Peyer's patch (tissue), 4 donors: ENCODE measurements around the gene ARAP3. TPM values are rescaled to one million over a fixed set of nuclear protein-coding genes. Genes with fewer than 3 reads are reported as not detected.
A peak's percentile ranks its signal among the peaks of the same experiment; 100 is the strongest.

Source experiments
- DNase-seq, 3 donors: peaks; one replicate each; pipeline ENCODE4 v3.0.0-alpha.2; 2017 to 2019
- H3K27ac ChIP-seq, 4 donors: fragments of 200-600 bp; sonication (generic); one replicate each; pipeline ENCODE4 v1.5.1; 2016 to 2019
- H3K27me3 ChIP-seq, 2 donors: fragments of 200-600 bp; sonication (generic); one replicate each; pipeline ENCODE4 v1.5.1; 2019
- H3K36me3 ChIP-seq, 3 donors: fragments of 200-600 bp; sonication (generic); one replicate each; pipeline ENCODE4 v1.5.1; 2016 to 2019
- H3K4me1 ChIP-seq, 4 donors: fragments of 200-600 bp; sonication (generic); one replicate each; pipeline ENCODE4 v1.5.1; 2016 to 2019
- H3K4me3 ChIP-seq, 4 donors: fragments of 200-600 bp; sonication (generic); 1 replicate in 3 of 4; 2 replicates in 1 of 4; pipeline ENCODE4 v1.5.1; 2016 to 2019; ENCODE audit warnings: mild to moderate bottlenecking in 1 of 4
- H3K9me3 ChIP-seq, 4 donors: fragments of 200-600 bp; sonication (generic); one replicate each; pipeline ENCODE4 v1.5.1; 2016 to 2019; ENCODE audit warnings: mild to moderate bottlenecking in 1 of 4
- POLR2A ChIP-seq, 2 donors: fragments of 450-650 bp; IDR thresholded peaks; one replicate each; pipeline ENCODE4 v1.5.1; 2017; ENCODE audit warnings: antibody characterized with exemption in 2 of 2, mild to moderate bottlenecking in 2 of 2, moderate library complexity in 2 of 2
- total RNA-seq, 4 donors: library from RNA; depleted of rRNA; stranded (reverse); fragments of >200 nt; gene quantifications; one replicate each; pipeline ENCODE4 v1.1.0, GENCODE V29; 2016
- TF ChIP-seq, protein P1 (sequence below), 6 experiments: fragments of 450-650 bp in 4 of 6; fragments of 200-600 bp in 2 of 6; sonication (generic) in 1 of 6; IDR thresholded peaks; one replicate each; pipeline ENCODE4 v1.5.1; 2017 to 2019; ENCODE audit warnings: antibody characterized with exemption in 6 of 6, mild to moderate bottlenecking in 3 of 6, moderate library complexity in 1 of 6

The ARAP3 gene
- total RNA-seq, 4 donors from 2014 or later = 1.1 to 13.2 (median 9.7) TPM

DNA sequence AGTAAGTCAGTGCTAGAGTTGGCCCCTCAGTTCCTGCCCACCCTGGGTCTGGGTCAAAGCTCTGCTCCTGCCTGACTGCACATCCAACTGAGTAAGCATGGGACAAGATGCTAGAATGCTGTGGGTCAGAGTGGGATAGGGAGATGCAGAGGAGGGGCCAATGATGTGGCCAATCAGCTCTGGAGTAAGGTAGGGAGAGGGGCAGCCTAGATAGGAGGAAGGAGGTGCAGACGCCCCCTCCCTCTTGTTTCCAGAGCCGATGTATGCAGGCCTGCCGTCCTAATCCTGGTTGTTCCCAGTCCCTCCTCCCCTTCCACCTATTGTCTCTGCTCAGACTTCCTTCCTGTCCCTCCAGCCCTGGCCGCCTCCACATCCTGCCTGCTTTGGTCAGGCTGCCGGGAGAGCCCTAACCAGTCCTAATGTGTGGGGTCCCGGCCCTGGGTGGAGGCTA lies 1.3 kb downstream of the ARAP3 start:
- H3K27ac ChIP-seq = peak overlapping the region in 3 of 4 donors; percentile 65 to 83 (median 71)
- no peaks in the 10 kb centered on the region for H3K27me3 ChIP-seq
- H3K4me3 ChIP-seq = no peak overlapping the region
- H3K36me3 ChIP-seq = no peaks in the 10 kb centered on the region
- H3K4me1 ChIP-seq = peaks cover 0 to 20% (median 0%) of the 10 kb centered on the region in 4 donors
- H3K9me3 ChIP-seq = no peaks in the 10 kb centered on the region
- no peak for DNase-seq
- TF ChIP-seq POLR2A (IDR thresholded peaks at IDR 0.05) = no peak
- TF ChIP-seq, protein P1, sequence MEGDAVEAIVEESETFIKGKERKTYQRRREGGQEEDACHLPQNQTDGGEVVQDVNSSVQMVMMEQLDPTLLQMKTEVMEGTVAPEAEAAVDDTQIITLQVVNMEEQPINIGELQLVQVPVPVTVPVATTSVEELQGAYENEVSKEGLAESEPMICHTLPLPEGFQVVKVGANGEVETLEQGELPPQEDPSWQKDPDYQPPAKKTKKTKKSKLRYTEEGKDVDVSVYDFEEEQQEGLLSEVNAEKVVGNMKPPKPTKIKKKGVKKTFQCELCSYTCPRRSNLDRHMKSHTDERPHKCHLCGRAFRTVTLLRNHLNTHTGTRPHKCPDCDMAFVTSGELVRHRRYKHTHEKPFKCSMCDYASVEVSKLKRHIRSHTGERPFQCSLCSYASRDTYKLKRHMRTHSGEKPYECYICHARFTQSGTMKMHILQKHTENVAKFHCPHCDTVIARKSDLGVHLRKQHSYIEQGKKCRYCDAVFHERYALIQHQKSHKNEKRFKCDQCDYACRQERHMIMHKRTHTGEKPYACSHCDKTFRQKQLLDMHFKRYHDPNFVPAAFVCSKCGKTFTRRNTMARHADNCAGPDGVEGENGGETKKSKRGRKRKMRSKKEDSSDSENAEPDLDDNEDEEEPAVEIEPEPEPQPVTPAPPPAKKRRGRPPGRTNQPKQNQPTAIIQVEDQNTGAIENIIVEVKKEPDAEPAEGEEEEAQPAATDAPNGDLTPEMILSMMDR (IDR thresholded peaks at IDR 0.05) = no peak

DNA sequence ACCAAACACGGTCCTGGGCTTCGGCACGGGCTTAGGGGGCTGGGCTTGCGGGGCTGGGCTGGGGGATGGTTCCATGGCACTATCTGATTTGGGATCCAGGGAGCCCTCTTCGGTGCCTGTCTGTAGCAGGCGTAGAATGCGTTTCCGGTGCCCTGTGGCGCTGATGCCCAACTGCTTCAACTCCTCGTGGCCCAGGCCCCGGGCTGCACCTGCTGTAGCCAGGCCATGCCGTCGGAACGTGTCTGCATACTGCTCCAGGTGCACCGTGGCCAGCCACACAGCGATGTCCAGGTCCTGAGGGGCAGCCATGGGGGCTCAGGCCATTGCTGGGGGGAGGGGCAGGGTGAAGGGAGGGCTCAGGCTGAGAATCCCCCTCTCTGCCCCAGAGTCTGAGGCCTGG lies 1.9 kb downstream of the ARAP3 start:
- H3K27ac ChIP-seq = peak overlapping the region in 1 of 4 donors; percentile 17
- H3K4me1 ChIP-seq = peaks cover 0 to 20% (median 0%) of the 10 kb centered on the region in 4 donors
- H3K9me3 ChIP-seq = no peaks in the 10 kb centered on the region
- no peaks in the 10 kb centered on the region for H3K36me3 ChIP-seq
- TF ChIP-seq, protein P1 (IDR thresholded peaks at IDR 0.05) = no peak
- TF ChIP-seq POLR2A (IDR thresholded peaks at IDR 0.05) = no peak
- H3K4me3 ChIP-seq = no peak overlapping the region
- no peak for DNase-seq
- no peaks in the 10 kb centered on the region for H3K27me3 ChIP-seq

DNA sequence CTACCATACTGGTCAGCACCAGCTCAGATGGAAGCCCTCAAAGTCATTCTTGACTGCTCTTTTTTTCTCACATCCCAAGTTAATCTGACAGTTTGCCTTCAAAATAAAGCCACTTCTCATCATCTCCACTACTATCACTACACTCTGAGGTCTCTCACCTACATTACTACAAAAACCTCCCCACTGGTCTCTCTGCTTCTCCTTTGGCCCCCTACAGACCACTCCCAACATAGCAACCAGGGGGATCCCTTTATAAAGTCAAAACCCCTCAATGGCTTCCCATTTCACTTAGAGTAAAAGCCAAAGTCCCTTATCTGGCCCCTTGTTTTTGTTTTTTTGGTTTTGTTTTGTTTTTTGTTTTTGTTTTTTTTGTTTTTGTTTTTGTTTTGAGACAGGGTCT lies 4.6 kb downstream of the ARAP3 start:
- no peaks in the 10 kb centered on the region for H3K36me3 ChIP-seq
- DNase-seq = no peak
- peaks cover 0 to 16% (median 0%) of the 10 kb centered on the region in 4 donors for H3K4me1 ChIP-seq
- no peak for TF ChIP-seq POLR2A (IDR thresholded peaks at IDR 0.05)
- TF ChIP-seq, protein P1 (IDR thresholded peaks at IDR 0.05) = no peak
- H3K9me3 ChIP-seq = no peaks in the 10 kb centered on the region
- no peaks in the 10 kb centered on the region for H3K27me3 ChIP-seq
- no peak overlapping the region for H3K27ac ChIP-seq
- H3K4me3 ChIP-seq = no peak overlapping the region

DNA sequence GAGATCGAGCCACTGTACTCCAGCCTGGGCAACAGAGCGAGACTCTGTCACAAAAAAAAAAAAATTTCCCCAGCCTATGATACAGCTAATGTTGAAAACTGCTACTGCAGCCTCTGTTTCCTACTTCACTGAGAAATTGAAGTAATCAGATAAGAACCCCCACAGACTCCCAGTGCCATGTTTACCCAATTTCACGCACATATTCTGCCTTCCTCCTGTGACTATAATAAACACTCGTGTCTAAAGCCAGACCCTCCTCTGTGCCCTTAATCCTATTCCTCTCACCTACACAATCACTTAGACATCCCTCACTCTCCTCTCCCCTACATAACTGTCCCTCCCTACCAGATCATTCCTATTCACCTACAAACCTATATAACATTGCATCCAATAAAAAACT lies 6.4 kb downstream of the ARAP3 start:
- no peaks in the 10 kb centered on the region for H3K27me3 ChIP-seq
- H3K4me3 ChIP-seq = no peak overlapping the region
- no peaks in the 10 kb centered on the region for H3K9me3 ChIP-seq
- H3K27ac ChIP-seq = no peak overlapping the region
- TF ChIP-seq, protein P1 (IDR thresholded peaks at IDR 0.05) = no peak
- no peak for TF ChIP-seq POLR2A (IDR thresholded peaks at IDR 0.05)
- H3K36me3 ChIP-seq = no peaks in the 10 kb centered on the region
- H3K4me1 ChIP-seq = no peaks in the 10 kb centered on the region
- no peak for DNase-seq

GRCh38 chr5:141674747-141675146 lies 7.3 kb downstream of the ARAP3 start:
- H3K4me3 ChIP-seq = no peak overlapping the region
- H3K27me3 ChIP-seq = no peaks in the 10 kb centered on the region
- TF ChIP-seq, protein P1 (IDR thresholded peaks at IDR 0.05) = no peak
- TF ChIP-seq POLR2A (IDR thresholded peaks at IDR 0.05) = no peak
- no peak overlapping the region for H3K27ac ChIP-seq
- no peaks in the 10 kb centered on the region for H3K36me3 ChIP-seq
- no peaks in the 10 kb centered on the region for H3K4me1 ChIP-seq
- DNase-seq = no peak
- no peaks in the 10 kb centered on the region for H3K9me3 ChIP-seq
